HUES6 (cell line): ENCODE measurements around the gene CARD11.
A peak's percentile ranks its signal among the peaks of the same experiment; 100 is the strongest.
"Not testable (repeated sequence)": the region's sequence is repeated elsewhere in the genome, so short reads cannot be mapped to it uniquely, and the experiment has no call there.

Experiments used
- H3K27ac ChIP-seq: 2 replicates; pipeline ENCODE4 v1.7.0; 2013; ENCODE audit warnings: low read depth, mild to moderate bottlenecking, low read length, inconsistent platforms
- H3K27me3 ChIP-seq: 2 replicates; pipeline ENCODE4 v1.6.1; 2013; ENCODE audit warnings: low read length; ENCODE audit not compliant: control insufficient read depth, insufficient read depth
- H3K36me3 ChIP-seq: 2 replicates; pipeline ENCODE4 v1.6.1; 2013; ENCODE audit warnings: low read length; ENCODE audit not compliant: control insufficient read depth, insufficient read depth
- H3K4me1 ChIP-seq: 2 replicates; pipeline ENCODE4 v1.6.1; 2013; ENCODE audit warnings: low read length; ENCODE audit not compliant: control insufficient read depth, insufficient read depth
- H3K4me3 ChIP-seq: 2 replicates; pipeline ENCODE4 v1.5.1; 2013; ENCODE audit warnings: low read depth, low read length
- H3K9ac ChIP-seq: one replicate; pipeline ENCODE4 v1.6.1; 2013; ENCODE audit warnings: mild to moderate bottlenecking, low read length
- H3K9me3 ChIP-seq: 2 replicates; pipeline ENCODE4 v1.6.1; 2013; ENCODE audit warnings: low read depth, low read length; ENCODE audit not compliant: control insufficient read depth, insufficient read depth

CARD11 gene

DNA sequence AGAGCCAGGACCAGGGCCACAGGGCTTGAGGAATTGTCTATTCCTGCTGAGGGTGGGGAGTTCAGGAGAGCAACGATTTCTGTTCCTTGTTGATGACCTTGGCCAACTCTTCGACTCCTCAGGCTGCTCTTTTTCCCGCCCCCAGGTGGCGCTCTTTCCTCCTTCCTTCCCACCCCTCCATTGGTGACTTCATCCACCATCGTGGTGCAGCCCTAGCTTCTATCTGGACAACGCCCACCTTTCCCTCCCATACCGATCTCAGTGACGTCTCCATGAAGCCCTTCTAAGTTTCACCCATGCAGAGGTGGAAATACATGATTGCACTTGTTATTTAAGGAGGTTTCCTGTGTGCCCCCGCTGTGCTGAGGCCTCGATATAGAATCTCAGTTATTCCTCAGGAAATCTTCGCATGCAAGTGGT is 22.1 kb upstream of the CARD11 start:
- H3K27ac ChIP-seq = no peak overlapping the region
- H3K4me3 ChIP-seq = no peak overlapping the region
- 0 out of 2 replicates have a peak, but pooled peaks cover 6% of the 10 kb centered on the region for H3K4me1 ChIP-seq
- H3K27me3 ChIP-seq = no peaks in the 10 kb centered on the region
- no peak overlapping the region for H3K9ac ChIP-seq
- no peaks in the 10 kb centered on the region for H3K9me3 ChIP-seq
- no peaks in the 10 kb centered on the region for H3K36me3 ChIP-seq

- H3K4me3 ChIP-seq = no peak overlapping the region
- no peak overlapping the region for H3K9ac ChIP-seq
- H3K4me1 ChIP-seq = no peaks in the 10 kb centered on the region
- H3K27ac ChIP-seq = no peak overlapping the region
- H3K36me3 ChIP-seq = no peaks in the 10 kb centered on the region
- H3K9me3 ChIP-seq = no peaks in the 10 kb centered on the region
- H3K27me3 ChIP-seq = no peaks in the 10 kb centered on the region
These were observed 20.4 kb upstream of the CARD11 start for GRCh38 chr7:3064067-3064466.

GRCh38 chr7:3063016-3063753 is 19.5 kb upstream of the CARD11 start:
- Histone ChIP-seq H3K36me3 (no peaks in the 10 kb centered on the region), H3K4me1 (no peaks in the 10 kb centered on the region), H3K9me3 (no peaks in the 10 kb centered on the region), H3K4me3 (no peak overlapping the region), H3K27me3 (no peaks in the 10 kb centered on the region), H3K27ac (no peak overlapping the region), H3K9ac (no peak overlapping the region)

DNA sequence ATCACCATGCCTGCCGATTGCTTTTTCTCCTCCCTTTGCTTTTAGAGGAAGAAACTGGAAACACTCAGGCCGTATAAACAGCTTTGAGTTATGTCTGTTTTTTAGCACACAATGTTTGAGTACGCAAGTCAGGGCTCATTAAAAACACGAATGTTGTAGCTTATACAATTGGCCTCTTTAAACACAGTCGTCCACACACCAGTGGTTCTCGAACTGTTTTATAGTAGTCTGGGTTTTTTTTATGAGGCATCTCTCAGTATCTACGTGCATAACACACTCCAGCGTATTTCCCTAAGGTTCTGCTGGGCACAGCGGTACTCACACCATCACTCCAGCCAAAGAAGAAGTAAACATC is 13.4 kb upstream of the CARD11 start:
- Histone ChIP-seq H3K36me3 (no peaks in the 10 kb centered on the region), H3K27ac (no peak overlapping the region), H3K9ac (no peak overlapping the region), H3K4me3 (no peak overlapping the region), H3K9me3 (peaks cover 6% of the 10 kb centered on the region), H3K4me1 (no peaks in the 10 kb centered on the region; the same call in 1 of the 2 replicates), H3K27me3 (no peaks in the 10 kb centered on the region)

GRCh38 chr7:3056234-3057065 is 12.8 kb upstream of the CARD11 start:
- Histone ChIP-seq H3K27me3 (no peaks in the 10 kb centered on the region), H3K27ac (no peak overlapping the region), H3K4me3 (no peak overlapping the region), H3K9ac (no peak overlapping the region), H3K4me1 (no peaks in the 10 kb centered on the region; the same call in 1 of the 2 replicates), H3K36me3 (no peaks in the 10 kb centered on the region), H3K9me3 (peaks cover 6% of the 10 kb centered on the region)

GRCh38 chr7:3055626-3056025 is 12.0 kb upstream of the CARD11 start:
- H3K9me3 ChIP-seq = peaks cover 6% of the 10 kb centered on the region
- H3K27ac ChIP-seq = no peak overlapping the region
- H3K36me3 ChIP-seq = no peaks in the 10 kb centered on the region
- H3K27me3 ChIP-seq = no peaks in the 10 kb centered on the region
- no peak overlapping the region for H3K4me3 ChIP-seq
- H3K4me1 ChIP-seq = no peaks in the 10 kb centered on the region; the same call in 1 of the 2 replicates
- no peak overlapping the region for H3K9ac ChIP-seq

DNA sequence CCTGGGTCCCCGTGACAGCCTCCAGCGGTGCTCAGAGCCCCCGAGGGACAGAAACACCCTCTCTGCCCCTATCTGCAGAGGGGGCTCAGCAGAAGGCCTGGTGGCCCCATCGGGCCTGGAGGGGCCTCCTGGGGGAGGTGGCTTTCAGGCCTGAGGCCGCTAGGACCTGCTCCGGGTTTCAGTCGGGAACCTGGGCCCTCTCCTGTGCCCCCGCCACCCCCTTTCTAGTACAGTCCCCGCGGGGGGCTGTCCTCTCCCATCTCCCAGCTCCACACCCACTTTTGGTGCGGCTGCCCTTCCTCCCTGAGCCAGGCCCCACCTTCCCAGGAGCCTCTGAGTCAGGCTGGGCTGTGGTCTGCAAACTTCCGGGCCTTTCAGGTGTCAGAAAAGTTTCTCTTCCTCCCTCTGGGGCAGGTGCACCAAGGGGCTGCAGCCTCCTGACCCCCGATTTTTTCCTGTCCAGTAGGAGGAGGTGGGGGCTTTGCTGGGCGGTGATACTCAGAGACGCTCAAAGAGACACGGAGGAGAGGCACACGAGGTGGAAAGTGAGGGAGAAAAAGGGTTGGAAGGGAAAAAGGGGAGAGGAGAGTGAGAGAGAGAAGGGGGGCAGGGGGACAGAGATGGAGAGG is 692 bp downstream of the CARD11 start:
- Histone ChIP-seq H3K36me3 (no peaks in the 10 kb centered on the region), H3K4me1 (peaks cover 13% of the 10 kb centered on the region), H3K9ac (no peak overlapping the region), H3K4me3 (peak overlapping the region; percentile 68), H3K27ac (no peak overlapping the region), H3K27me3 (no peaks in the 10 kb centered on the region), H3K9me3 (peaks cover 2% of the 10 kb centered on the region; the same call in 1 of the 2 replicates)

DNA sequence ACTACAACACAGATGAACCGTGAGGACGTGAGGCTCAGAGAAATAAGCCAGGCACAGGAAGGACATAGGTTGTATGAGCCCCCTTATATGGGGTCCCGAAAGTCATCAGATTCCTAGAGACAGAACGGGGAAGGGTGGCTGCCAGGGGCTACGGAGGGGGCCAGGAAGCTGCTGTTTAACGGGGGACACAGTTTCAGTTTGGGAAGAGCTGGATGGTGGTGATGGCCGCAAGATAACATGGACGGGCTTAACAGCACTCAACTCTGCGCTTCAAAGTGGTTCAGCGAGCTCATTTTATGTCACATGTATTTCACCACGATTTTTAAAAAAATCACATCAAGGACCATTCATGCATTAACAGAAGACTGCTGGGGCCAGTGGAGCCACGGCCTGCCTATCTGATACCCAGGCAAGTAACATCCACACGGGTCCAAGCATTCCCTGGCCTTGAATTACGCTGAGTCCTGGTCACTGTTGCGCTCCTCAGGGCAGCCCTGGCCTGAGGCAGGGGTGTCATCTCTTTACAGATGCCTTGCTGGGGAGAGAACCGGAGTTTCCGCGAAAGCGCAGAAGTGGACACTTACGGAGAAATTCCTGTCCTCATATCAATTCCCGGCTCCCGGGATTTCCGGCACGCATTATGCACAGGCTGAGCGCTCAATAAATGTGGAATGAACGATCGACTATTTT is 1.5 kb downstream of the CARD11 start:
- no peaks in the 10 kb centered on the region for H3K27me3 ChIP-seq
- H3K9me3 ChIP-seq = peaks cover 2% of the 10 kb centered on the region; the same call in 1 of the 2 replicates
- H3K27ac ChIP-seq = no peak overlapping the region
- H3K4me3 ChIP-seq = peak overlapping the region; percentile 68; the same call in 1 of the 2 replicates
- H3K4me1 ChIP-seq = peaks cover 13% of the 10 kb centered on the region
- H3K9ac ChIP-seq = no peak overlapping the region
- H3K36me3 ChIP-seq = no peaks in the 10 kb centered on the region

DNA sequence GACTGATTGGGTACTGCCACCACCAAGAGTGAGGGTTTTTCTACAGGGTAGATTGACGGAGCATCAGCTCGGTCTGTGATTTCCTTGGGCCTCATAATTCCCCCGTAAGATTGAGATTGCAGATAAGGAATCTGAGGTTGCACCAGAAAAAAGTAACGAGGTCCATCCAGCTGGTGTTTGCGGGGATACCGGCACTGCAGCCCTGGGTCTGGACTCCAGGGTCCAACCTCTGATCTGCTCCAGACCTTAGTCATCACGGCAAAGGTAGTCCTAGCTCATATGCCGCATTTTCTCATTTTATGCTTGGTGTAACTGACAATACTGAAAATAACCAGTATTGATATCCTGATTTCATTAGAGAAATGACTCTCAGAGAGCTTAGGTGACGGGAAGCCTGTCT is 3.9 kb downstream of the CARD11 start:
- Histone ChIP-seq H3K9me3 (peaks cover 2% of the 10 kb centered on the region; the same call in 1 of the 2 replicates), H3K4me1 (peaks cover 13% of the 10 kb centered on the region), H3K27ac (no peak overlapping the region), H3K36me3 (no peaks in the 10 kb centered on the region), H3K27me3 (no peaks in the 10 kb centered on the region), H3K9ac (no peak overlapping the region), H3K4me3 (no peak overlapping the region)

GRCh38 chr7:3038011-3038410 is 5.7 kb downstream of the CARD11 start:
- H3K4me1 ChIP-seq, H3K9ac ChIP-seq, H3K27me3 ChIP-seq, H3K27ac ChIP-seq, H3K36me3 ChIP-seq, H3K9me3 ChIP-seq, H3K4me3 ChIP-seq: not testable (repeated sequence)
